ENCODE measurements around the gene OSBP2.

The OSBP2 gene

DNA sequence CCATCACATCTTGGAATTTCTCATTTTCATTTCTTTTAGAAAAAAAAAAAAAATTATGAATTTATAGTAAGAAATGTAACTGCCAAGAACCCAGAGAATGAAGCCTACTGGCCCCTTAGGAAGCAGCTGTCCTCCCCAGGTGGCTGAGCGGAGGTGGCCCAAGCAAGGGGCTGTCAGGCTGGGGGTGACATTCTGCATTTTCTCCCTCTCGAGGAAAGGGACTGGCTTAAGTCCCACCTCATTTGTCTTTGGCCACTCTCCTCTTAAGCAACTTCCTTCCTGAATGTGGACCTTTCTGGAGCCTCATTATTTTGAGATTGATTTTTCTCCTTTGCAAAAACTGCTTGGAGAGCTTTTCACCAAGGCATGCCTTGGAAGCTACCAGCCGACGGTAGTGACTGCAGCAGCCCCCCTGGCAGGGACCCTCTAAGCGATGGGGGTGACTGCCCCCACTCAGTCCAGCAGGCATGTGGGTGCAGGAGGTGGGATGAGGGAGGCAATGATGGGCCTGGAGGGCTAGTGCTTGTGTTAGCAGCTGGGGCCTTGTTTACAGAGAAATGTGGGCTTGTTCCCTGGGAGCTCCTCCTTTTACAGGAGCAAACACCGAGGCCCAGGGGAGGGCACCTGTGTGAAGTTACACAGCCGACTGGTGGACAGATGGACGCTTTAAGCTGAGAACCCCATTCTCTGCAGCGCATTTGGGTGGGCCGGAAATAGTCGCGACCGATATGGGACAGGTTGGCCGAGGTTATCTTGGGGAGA, 162.2 kb downstream of the OSBP2 start:
- DNase-seq: no peak

DNA sequence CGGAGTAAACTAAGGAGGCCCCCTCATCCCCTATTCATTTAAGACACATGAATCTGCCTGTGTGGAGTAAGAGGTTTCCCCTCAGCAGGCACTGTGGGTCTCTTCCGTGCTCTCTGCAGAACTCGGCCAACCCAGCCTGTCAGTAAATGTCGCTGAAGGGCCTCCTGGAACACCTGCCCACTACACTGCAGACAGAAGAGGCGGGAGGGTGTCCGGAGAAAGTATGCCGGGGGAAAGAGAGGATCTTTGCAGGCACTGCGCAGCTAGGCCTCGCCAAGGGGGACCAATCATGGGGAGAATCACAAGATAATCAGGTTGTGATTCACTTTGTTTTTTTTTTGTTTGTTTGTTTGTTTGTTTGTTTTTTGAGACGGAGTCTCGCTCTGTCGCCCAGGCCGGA, 163.1 kb downstream of the OSBP2 start:
- DNase-seq: no peak

DNA sequence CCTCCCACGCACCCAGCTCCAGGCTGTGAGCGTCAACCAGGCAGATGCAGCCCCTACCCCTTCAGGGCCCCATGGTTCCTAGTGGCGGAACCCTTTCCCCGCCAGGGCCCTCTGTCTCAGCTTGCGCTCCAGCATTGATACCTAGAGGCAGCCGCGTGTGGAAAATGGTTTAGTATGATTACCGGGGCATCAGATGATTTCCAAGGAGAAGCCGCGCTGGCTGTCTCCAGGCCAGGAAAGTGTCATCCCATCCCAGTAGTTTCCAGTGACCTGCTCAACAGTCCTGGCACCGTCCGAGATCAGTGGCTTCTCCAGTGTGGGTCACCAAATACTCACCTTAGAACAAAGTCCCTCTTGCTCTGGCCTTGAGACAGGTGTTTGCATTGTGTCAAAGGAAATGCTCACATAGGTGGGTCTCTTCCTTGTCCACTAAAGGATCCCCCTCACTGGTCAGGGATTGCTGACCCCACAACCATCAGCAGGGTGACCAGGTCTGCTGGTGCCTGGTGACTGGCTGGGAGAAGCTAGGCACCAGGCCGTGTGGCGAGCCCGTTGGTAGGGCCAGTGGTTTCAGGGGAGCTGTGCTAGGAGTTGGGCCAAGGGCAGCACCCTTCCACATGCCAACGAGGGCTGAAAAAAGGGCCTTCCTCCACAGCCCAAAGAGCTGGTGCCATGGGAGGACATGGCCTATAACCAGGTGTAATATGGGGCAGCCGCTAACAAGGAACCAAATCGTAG, 164.5 kb downstream of the OSBP2 start:
- DNase-seq: no peak

DNA sequence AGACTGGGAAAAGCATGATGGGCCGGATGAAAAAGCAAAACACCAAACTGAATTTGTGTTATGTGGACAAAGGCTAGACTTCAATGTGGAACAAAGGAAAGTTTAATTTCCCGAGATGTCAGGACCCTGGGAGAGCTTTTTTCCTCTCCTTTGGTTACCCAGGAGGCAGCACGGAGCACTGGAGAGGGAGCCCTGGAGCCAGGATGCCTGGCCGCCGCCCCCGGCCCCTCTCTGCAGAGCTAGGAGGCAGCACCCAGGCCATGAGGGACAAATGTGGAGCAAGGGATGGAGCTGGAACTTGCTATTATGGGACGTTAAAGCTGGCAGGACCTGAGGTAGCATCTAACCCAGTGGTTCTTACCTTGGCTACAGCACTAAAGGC, 165.0 kb downstream of the OSBP2 start:
- no peak for DNase-seq

DNA sequence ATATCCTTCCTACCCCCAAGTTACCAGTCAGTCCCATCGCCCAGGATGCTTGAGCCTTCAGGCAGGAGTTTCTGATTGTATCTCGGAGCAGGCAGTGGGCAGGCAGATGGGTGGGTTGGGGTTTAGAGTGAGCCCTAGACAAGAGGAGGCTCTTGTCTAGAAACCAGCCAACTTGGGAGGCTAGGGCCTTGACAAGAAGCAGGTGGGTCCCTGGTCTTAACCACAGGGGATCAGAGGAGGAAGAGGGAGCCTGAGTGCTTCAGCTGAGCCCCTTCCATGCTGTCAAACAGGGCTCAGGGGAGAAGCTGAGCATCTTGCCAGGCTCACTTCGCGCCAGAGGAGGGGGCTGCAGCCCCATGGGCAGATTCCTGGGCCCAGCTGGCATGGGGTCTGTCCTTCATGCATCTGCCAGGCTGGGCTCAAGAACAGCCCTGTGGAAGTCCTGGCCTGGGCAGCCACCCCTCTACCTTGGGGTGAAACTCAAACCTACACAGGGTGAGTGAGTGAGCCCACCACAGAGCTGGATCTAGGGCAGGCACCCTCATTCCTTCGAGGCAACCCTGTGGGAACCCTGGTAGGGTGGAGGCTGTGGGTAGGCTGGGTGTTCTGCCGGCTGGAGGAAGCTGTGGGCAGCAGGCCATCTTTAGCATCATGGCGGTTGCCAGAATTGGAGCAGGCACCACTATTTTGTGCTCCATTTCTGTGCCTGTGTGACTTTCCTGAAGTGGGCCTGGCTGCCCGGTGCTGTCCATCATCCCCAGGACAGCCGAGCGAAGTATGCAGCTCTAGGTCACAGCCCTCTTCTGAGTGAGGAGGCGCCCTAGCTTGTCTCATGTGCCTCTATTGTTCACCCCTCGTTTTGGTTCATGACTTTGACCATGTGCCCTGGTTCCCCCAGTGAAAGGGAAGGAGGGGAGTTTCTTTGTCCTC, 165.8 kb downstream of the OSBP2 start:
- DNase-seq: no peak

DNA sequence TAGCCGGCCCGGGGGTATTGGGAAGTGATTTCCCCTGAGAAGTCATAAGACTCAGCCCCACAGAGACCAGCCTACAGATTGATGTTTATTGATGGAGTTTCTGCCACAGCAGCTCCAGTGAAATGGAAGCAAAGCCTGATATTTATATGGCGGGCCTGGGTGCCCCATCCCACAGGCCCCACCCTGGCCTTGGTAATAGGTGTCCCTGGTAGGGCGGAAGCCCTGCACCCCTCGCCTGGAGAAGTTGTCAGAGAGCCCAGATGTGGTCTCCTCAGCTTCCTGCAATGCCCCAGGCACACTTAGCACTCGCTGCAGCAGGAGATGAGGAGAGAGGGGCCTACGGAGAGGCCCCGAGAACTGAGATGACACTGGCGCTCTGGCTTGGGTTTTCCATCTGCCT, 166.5 kb downstream of the OSBP2 start:
- peak; percentile 26 for DNase-seq

DNA sequence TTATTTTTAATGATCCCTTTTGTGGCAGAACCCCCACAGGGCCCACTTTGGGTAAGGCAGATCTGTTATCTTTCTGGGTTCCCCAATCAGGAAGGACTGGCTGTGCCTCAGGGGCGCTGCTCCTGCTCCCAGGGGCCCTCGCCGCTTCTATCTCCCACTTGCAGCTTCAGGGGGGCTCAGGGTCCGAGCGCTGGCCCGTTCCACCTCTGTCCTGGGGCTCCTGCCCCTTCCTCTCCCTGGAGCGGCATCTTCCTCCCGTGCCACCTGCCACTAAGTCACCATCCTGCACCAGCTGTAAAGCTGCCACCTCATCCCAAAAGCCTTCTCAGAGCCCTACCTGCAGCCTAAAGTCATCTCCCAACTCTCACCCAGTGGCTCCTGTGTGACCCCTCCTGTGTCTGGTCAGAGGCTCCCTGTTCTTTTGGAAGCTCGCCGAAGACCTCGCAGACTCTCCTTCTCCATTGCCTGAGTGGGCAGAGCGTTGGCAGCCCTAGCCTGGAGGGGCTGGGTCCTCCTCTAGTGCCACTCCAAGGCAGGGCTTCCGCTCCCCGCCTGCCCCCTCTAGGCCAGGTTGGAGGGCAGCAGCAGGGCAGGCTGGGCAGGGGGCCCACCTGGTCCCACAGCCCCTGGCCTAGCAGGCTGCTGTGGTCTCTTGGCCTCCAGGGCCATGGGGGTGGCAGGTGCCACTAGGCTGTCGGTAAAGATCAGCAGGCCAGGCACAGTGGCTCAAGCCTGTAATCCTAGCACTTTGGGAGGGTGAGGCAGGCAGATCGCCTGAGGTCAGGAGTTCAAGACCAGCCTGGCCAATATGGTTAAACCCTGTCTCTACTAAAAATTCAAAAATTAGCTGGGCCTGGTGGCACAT, 167.2 kb downstream of the OSBP2 start:
- DNase-seq: no peak

DNA sequence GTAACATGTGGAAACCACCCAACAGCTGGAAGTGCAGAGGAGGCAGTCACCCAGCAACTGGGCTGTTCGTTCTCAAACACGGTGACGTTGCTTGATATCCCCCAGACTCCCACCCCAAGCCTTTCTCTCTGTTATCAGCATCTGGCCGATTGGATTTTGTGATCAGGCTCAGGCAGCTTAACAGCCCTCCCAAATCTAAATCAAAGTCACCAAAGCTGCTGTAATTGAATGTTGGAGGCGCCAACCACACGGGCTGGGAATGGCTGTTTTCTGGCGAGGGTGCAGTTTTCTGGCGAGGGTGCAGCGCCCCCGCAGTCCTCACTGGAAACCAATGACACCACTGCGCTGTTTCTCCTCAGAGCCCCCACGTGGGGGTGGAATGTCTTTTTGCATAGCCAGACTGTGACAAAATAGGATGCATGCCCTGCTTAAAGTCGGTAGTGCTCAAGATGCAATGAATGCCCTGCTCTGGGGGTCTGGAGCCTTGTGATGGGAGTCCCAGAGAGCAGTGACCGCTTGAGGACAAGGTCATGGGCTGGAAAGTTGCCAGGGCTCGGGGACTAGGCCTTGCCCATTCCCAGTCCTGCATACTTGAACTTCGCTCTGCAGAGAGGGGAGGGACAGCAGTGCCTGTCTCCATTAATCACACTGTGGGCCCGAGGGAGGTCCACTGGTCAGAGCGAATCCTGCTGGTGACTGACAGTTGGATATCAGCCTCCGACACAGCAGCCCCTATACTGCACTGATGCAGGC, 168.6 kb downstream of the OSBP2 start:
- DNase-seq: peak; percentile 54

DNA sequence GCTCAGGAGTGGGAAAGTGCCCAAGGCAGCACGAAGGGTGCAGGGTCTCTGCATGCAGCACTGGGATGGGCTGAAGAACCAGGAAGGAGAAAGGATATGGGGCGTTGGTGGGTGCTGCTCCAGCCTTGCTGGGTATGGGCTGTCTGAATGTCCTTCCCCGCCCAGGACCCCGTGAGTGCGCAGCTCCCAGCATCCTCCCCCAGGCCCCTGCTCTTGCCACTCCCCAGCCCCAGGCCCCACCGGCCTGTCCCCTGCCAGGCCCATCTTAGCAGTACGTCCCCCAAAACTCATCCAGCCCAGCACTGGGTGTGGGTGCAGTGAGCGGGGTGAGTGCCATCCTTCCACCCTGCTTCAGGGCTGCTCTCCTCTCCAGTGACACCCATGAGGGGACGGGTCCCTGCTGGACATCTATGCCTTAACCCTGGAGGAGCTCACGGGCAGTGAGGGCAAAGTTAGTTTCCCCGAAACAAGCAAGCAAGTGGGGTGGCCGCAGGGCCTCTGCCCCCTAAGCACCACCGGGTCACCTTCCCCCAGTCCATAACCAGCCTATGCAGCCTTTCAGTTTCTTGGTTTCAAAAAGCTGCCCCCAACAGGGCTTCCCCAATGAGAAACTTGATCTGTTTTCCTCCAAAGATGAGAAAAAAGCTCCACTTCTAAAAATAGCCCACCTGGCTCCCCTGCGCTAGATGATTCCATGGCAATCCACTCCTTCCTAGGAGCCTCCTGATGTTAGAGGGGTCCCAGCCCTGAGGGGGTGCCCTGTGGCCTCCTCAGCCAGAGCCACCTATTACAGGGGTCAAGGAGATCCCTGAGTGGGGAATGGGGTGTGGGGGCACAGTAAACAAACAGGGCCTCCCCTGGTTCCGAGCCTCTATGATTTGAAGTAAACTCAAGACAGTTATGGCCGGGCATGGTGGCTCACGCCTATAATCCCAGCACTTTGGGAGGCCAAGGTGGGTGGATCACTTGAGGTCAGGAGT, 170.1 kb downstream of the OSBP2 start:
- DNase-seq: no peak

DNA sequence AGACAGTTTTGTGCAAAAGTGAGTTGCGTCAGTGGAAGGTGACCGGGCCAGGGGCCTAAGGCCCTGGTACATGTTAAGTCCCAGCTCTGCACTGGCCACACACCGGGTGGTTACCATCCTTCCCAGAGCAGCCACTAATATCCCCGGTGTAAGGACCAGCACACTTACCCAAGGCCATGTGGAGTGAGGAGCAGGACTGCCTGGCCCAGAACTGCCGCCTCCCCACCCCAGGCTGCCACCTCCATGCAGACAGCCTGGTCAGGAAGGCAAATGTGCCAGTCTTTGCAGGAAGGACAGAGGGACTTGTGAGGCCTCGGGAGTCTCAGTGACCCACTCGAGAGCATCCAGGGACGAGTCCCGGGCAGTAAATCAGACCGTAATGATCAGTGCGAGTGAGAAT, 171.0 kb downstream of the OSBP2 start:
- no peak for DNase-seq

DNA sequence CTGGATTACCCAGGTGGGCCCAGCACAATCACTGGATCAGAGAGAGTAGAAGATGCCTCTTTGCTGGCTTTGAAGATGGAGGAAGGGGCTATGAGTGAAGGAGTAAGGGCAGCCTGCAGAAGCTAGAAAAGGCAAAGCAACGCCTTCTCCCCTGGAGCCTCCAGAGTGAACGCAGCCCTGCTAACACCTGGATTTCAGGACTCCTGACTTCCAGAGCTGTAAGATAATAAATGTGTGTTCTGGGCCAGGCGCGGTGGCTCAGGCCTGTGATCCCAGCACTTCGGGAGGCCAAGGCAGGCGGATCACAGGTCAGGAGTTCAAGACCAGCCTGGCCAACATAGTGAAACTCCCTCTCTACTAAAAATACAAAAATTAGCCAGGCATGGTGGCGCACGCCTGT, 171.5 kb downstream of the OSBP2 start:
- DNase-seq: no peak

DNA sequence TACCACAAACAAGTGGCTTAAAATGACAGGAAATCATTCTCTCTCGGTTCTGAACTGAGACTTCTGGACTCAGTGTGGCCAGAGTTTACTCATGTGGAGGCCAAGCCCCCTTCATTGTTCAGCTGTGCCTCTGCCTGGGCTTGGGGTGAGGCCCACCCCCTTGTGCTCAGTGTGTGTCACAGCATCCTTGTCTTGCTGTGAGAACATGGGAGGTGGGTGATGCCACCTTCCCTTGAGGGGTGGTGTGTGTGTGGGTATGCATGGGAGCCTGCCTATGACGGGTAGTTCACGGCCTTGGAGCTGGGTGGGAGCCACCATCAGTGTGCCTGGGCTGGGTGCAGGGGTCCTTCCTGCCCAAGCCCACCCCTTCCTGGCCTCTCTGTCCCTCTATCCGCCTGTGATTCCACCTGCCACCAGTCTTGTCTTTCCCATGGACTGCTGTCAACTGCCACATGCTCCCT, 172.2 kb downstream of the OSBP2 start:
- DNase-seq: no peak

DNA sequence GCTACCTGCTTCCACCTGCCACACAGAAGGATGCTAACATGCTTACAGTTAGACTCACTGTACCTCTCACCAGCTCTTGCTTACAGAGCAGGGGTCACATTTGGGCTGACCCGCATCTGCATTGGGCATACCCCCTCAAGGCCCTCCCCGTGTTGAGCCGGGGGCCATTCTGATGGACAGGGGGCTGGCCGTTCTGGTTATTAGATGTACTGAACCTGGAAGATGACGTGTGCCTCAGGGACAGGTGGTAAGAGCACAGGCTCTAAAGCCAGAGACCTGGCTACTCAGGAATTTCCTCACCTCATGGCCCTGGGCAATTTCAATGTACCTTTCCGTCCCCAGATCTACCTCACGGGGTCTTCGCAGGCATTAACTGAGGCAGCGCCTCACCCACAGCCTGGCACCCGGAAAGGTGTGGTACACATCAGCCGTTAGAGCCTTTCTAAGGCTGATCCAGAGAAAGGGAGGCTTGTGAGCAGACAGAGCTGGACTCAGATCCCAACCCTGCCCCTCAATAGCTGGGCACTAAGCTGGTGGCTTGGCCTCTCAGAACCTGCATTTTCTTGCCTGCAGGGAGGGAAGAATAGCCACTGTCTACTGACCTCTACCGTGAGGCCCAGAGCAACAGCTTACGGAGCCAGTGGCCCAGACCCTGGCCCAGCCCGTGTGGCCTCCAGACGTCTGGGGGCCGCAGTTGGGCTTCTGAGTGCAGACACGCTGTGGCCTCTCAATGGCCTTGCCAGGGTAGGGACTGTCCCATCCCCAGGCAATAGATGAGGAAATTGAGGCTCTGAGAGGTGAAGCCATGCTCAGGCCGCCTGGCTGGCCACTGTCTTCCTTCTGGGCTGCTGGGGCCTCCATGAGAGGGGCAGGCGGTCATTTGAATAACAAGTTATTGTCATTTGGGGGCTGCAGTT, 173.3 kb downstream of the OSBP2 start:
- DNase-seq: peak; percentile 31

DNA sequence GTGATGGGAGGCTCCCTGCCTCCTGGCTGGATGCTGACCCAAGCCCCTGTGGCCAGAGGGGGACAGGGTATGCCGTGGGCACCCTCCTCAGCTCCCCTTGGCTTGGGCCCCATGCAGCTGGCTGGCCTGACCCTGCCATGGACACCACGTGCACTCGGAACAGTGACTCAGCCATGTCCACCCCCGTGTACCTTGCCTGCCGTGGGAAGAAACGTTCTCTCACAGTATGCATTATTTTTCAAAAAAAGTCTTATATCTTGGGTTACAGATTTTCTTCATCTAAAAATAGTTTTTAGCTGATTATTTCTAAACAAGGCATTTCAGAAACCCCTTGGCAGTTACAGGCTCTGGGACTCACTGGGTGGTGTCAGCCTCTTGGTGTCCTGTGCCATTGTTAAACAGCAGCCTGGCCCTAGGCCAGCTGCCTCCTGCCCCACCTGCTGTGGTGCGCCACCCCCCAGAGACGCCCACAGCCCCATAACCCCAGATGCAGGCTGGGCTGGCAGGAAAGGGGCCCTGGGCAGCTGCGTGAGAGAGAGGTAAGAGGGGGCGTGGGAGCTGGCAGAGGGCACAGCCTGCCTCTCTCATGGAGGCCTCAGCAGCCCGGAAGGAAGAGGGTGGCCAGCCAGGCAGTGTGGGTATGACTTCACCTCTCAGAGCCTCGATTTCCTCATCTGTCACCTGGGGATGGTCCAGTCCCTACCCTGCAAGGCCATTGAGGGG, 174.2 kb downstream of the OSBP2 start:
- DNase-seq: no peak

DNA sequence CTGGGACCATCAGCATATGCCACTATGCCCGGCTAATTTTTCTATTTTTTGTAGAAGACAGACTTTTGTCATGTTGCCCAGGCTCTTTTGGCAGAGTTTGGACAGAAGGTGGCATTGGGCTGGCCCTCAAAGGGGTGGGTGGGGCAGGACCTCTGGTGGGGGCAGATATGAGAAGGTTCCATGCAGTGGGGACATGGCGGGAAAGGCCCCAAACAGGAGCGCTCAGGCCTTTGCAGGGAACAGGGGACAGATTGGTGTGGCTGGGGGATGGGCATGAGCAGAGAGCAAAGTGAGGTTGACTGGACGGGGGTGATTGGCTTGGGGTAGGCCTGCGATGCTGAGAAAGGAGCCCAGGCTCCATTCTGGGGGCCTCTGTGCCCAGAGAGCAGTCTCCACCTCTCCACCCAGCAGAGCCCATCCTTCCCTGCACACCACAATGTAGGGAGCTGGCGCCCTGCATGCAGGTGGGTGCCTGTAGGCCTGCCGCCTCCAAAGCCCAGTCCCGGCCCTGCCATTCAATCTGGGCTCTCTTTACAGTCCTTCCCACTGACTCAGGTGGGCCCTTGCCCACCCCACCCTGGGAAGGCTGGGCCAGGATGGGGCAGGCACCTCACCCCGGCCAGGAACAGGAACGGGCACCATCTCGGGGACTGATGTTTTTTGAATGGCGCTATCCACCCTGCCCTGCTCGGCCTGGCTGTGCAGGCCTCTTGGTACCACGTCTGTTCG, 175.2 kb downstream of the OSBP2 start:
- DNase-seq: no peak

DNA sequence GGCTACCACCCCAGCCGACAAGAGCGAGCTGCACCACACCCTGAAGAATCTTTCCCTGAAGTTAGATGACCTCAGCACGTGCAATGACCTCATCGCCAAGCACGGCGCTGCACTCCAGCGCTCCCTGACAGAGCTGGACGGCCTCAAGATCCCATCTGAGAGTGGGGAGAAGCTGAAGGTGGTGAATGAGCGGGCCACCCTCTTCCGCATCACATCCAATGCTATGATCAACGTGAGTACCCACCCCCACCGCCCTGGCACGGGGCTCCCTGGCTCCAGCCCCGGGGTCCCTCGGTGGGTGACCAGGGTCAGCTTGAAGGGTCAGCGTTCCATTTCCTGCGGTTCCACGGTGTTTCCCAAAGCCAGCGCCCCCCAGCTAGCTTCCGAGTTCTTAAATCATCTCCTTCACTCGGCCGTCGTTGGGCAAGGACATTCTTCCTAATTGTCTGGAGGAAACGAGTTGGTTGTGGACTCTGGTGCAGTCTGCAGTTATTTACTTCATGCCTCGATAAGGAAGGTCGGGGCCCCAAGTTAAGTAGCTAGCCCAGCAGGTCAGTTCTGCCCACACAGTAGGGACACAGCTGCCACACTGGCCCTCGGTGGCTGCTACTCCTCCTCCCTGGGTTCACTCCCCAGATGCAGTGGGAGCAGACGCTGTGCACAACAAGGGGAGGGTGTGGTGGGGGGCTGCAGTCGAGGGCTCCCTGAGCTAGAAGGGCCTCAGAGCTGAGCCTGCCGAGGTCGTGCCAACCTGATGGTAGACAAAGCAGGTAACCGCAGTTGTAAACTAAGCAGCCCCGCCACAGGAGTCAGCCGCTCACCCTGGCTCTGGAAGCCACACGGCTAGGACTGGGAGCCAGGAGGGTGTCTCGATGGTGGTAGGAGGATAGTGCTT, 176.0 kb downstream of the OSBP2 start:
- no peak for DNase-seq

Measured in eye (tissue), 1 donor.